Fibroblast of peridontal ligament (primary cell): Measurements from ENCODE around the gene PSEN1.

Source experiments
- DNase-seq: peaks from one replicate; pipeline ENCODE4 v3.0.0-alpha.2; 2010; ENCODE audit errors: extremely low read depth

Gene PSEN1

DNA sequence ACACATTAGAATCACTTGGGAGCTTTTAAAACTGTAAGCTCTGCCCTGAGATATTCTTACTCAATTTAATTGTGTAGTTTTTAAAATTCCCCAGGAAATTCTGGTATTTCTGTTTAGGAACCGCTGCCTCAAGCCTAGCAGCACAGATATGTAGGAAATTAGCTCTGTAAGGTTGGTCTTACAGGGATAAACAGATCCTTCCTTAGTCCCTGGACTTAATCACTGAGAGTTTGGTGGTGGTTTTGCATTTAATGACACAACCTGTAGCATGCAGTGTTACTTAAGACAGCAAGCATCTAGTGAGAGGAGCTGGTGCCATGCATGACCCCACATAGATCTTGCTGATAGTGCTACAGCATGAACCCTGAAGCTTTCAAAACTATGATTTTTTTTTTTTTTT, 81.1 kb downstream of the PSEN1 start:
- DNase-seq, result no peak

DNA sequence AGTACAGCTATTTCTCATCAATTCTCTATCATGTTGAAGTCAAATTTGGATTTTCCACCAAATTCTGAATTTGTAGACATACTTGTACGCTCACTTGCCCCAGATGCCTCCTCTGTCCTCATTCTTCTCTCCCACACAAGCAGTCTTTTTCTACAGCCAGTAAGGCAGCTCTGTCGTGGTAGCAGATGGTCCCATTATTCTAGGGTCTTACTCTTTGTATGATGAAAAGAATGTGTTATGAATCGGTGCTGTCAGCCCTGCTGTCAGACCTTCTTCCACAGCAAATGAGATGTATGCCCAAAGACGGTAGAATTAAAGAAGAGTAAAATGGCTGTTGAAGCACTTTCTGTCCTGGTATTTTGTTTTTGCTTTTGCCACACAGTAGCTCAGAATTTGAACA, 83.8 kb downstream of the PSEN1 start:
- no peak for DNase-seq

DNA sequence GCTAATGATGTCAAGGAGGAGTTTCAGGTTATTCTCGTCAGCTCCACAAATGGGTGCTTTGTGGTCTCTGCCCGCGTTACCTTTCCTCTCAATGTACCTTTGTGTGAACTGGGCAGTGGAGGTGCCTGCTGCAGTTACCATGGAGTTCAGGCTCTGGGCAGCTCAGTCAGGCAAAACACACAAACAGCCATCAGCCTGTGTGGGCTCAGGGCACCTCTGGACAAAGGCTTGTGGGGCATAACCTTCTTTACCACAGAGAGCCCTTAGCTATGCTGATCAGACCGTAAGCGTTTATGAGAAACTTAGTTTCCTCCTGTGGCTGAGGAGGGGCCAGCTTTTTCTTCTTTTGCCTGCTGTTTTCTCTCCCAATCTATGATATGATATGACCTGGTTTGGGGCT, 84.3 kb downstream of the PSEN1 start:
- no peak for DNase-seq

DNA sequence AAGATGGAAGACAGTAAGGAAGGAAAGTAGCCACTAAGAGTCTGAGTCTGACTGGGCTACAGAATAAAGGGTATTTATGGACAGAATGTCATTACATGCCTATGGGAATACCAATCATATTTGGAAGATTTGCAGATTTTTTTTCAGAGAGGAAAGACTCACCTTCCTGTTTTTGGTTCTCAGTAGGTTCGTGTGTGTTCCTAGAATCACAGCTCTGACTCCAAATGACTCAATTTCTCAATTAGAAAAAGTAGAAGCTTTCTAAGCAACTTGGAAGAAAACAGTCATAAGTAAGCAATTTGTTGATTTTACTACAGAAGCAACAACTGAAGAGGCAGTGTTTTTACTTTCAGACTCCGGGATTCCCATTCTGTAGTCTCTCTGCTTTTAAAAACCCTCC, 85.6 kb downstream of the PSEN1 start:
- DNase-seq, result no peak

DNA sequence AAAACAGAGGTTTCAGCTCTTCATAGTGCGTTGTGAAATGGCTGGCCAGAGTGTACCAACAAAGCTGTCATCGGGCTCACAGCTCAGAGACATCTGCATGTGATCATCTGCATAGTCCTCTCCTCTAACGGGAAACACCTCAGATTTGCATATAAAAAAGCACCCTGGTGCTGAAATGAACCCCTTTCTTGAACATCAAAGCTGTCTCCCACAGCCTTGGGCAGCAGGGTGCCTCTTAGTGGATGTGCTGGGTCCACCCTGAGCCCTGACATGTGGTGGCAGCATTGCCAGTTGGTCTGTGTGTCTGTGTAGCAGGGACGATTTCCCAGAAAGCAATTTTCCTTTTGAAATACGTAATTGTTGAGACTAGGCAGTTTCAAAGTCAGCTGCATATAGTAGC, 86.7 kb downstream of the PSEN1 start:
- peak; percentile 44 for DNase-seq

DNA sequence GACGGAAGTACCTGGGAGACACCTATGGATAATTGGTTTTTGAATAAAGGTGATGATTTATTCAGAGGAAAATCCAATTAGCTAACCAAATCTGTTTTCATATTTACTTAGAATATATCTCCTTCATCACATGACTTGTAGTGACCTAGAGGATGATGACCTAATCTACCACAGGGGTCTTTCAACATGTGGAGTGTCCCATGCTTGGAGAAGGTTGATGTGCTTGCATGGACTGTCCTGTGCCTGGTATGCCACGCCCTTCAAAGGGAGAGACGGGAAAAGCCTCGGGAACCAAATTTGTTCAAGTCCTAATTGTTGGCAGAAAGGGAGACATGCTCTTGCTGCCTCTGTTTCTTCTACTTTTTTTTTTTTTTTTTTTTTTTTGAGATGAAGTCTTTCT, 89.2 kb downstream of the PSEN1 start:
- no peak for DNase-seq

DNA sequence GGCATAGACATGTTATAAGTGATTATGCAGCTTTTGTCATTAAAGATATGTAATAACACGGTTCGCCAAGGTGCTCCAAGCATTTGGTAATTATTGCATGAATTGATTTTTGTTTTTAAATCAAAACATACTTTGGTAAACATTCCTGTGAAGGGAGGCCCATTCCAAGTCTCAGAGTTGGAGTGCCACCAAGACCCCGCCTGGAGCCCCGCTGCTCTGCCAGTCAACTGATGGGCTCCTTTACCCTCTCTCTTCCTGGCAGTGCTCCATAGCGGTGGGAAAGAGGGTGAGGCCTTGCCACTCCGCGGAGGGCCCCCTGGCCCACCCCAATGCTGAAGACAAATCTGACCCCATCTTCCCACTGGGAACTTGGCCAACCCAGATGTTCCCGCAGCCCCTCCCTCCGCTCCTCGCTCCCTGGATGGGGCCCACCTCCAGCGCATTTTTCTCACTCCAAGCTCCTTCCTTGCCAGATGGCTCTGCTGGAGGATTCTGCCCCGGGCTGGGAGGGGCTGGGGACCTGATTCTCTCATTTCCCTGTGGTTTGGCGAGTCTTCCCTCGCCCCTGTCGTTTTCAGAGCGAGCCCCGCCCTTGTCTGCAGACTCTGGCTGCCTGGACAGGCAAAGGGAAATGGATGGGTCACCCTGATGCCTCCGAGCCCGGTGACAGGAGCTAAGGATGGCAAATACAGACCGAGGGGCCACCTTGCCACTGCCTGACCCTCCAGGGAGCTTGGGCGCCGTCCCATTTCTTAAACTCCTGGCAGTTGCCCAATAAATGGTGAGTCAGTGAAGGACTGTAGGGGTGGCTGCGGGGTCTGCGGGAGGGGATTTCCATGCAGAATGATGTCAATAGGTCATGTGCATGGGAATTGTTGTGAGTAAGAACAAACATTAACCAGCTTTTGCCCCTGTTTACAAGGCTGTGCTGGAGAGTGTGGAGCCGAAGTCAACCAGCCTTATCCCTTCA, 91.8 kb downstream of the PSEN1 start:
- peak; percentile 80 for DNase-seq

DNA sequence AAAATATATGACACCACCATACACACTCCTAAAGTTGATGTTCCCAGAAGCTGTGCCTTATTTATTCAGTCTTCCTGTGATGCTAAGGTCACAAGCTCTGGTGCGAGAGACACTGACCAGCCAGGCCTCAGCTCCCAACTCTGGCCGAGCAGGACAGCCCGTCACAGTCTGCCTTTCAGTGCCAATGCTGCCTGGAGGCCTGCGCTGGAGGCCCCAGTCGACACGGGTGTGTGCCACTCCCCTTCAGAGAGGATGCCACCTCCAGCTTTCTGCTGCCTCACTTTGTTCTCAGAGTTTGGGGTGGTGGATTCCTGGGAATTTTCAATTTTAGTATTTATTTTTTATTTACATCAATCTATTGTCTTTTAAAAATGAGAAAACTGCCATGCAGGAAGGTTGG, 93.7 kb downstream of the PSEN1 start:
- no peak for DNase-seq

DNA sequence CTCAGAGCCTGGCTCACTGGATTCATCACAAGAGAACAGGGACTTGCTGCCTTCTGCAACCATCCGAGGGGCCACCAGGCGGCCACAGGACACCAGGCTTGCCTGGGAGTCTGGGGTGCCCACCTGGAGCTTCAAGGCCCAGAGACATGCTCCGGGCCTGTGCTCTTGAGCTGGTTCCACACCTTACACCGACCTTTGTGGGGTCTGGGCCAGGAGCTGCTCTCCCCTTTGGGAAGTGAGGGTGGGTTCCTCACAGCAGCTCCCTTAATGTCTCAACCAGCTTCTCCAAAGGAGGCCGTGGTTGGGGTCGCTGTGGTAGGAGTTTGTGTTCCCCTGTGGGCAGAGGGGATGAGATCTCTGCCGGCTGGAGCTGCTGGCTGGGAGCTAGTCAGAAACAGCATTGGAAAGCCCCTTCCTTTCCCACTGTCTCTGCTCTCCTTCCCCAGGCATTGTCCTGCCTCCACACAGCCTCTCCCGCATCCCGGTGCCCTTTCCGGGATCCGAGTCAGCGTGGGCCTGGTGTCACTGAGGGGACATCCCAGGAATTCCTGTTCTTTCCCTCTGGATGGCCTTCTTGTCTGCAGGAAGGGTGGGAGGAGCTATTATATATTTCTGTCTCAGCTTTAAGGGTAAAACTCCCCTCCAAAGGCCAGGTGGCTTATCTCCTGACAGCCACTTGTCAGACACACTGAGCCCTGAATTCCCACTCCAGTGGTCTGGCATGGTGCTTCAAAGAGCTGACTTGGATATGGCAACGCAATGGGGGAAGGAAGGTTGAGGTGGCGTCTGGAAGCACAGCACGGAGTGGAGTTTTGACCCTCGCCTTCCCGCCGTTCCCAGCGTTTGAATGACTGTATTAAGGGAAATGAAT, 95.9 kb downstream of the PSEN1 start:
- DNase-seq, result no peak

DNA sequence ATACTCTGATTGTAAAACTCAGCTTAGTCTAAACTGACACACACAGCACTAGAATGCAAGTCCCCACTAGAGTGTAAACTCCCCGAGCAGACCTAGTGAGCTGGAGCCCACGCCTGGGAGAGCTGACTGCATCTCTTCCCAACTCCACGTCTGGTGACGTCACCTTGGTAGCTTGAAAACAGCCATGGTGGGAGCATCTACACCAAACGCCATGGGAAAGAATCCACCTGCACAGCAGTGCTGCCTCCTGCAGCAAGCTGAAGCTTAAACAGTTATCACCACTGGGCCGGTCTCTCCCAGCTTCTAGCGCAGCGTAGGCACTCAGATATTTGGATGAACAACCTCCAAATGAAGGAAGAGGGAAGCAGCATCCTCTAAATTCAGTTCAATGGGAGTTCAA, 96.7 kb downstream of the PSEN1 start:
- no peak for DNase-seq

DNA sequence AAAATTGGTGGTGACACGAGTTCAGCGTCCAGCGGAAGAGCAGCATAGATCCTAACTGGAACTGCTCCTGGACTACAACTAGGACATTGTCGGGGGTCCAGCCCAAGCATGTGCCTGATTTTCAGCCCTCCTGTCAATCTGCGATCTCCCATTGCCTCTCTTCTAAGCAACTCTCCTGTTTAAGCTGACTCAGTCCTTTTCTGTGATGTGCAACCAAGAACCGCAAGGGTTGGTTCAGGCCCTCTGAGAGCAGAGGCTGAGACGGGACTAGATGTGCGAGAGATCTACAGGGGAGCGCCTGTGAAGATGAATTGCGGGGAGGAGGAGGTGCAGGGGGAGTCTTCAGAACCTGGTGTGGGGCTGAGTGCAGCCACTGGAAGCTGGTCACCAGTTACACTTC, 97.3 kb downstream of the PSEN1 start:
- DNase-seq, result no peak

DNA sequence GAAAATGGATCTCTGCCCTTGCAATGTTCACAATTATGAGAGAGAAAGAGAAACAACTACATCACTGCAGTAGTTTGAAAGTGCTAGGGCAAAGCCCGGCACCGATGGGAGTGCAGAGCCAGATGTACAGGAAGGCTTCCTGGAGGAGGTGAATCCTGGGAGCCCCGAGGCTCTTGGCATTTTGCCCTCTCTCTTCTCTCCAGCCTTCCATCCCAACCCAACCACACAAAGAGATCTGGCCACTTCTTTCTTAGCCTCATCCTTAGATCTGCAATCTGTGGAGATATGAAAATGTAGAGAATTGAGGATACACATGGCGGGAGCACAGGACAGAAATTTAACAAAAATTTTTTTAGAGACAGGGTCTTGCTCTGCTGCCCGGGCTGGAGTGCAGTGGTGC, 97.7 kb downstream of the PSEN1 start:
- DNase-seq, result no peak

DNA sequence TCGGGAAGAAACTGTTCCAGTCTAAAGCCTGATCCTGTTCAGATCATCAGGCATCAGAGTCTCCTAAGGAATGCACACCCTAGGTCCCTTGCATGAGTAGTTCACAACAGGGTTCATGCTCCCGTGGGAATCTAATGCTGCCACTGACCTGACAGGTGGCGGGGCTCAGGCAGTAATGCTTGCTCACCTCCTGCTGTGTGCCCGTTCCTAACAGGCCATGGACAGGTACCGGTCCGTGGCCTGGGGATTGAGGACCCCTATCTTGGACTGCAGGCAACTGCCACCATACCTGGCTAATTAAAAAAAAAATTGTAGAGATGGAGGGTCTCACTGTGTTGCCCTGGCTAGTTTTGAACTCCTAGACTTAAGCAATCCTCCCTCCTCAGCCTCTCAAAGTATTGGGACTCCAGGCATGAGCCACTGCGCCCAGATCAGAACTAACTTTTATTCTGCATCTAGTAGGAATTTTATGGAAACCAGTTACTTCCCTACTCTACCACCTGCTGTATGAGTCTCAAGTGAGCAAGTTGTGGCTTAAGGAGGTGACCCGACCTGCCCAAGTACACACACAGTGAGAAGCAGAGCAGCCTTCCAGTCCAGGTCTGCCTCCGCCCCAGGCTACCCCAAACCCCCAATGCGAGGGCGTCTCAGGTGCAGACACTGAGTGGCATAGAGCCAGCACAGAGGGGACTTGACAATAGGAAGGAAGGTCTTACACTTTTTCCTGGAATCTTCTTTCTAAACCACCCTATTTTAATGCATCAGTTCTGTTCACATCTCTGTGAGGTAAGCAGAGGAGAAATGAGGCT, 98.5 kb downstream of the PSEN1 start:
- DNase-seq, result no peak

DNA sequence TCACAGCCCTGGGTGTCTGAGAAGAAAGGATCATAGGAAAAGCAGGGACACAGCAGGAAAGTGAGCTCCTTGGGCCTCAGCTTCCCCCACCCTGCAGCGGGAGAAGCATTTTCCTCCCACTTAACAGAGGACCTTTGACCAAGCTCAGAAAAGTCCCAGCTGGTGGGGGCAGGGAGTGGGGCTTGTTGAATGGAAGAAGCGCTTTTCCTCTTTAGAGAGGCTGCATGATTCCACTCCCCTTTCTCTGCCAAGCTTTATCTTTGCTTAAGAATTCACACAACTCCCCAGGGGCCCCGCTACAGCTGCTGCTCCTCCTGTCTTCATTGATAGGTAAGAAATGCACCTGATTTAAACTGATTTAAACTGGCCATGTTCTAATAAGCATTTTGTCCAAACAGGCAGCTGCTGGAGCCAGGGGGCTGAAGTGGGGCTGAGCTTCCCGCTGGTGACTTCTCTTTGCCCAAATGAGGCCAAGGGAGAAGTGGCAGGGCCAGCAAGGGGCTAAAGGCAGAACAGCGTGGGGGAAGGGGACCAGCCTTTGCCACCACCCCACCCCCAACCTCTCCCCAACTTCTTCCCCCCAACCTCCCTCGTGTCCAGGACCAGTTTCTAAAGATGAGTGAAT, 99.3 kb downstream of the PSEN1 start:
- peak; percentile 10 for DNase-seq

DNA sequence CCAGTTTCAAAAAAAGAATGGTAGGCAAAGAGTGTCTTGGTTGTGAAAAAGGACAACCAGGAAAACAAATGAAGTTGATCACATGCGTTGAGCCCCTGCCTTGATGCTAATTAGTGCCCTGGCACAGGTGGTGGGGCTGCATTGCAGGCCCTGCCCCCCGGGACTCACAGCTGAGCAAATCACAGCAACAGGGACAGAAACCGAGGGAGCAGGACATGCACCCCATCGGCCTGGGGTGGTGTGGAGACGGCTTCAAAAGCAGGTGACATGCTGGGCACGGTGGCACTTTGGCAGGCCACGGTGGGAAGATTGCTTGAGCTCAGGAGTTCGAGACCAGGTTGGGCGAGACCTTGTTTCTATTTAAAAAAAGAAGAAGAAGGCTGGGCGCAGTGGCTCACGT, 99.8 kb downstream of the PSEN1 start:
- DNase-seq, result no peak

DNA sequence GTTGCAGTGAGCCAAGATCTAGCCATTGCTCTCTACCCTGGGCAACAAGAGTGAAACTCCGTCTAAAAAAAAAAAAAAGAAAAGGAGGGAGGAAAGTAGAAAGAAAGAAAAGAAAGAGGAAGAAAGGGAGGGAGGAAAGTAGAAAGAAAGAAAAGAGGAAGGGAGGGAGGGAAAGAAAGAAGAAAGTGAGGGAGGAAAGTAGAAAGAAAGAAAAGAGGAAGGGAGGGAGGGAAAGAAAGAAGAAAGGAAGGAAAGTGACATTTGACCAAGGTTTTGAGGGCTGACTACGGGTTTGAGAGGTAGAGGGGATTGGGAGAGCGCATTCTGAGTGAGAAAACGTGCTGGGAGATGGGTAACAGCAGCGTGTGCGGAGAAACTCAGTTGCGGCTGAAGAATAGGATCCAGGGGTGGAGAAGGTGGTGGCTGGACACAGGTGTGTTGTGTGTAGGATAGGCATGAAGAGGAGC, 100.5 kb downstream of the PSEN1 start:
- no peak for DNase-seq

DNA sequence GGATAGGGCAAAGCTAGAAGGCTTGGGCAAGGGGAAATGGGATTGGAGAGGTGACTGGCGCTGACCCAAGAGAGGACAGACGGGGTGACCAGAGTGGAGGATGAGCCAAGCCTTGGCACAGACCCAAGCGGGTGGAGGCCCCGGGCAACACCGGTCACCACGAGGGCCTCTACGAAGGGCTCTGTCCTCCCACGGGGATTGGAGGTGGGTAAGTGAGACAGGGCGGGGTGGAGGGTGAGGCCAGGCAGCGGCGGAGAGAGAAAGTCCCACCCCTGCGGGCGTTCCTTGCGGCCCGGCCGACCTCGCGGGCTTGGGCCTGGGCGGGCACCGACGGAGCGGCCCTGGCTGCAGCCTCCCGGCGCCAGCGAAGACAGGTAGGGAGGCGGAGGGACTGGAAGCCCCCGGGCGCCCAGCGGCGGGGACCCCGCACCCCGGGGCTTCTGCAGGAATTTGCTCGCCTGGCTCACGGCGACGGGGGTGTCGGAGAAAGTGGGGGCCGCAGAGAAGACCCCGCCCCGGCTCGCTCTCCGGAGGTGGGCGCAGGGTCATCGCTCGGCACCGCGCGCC, 101.0 kb downstream of the PSEN1 start, which contains the start of gene PAPLN:
Gene PAPLN, plus strand, starts transcription at position 288 of the 567 bp plus-strand sequence. CDS start 2,273 bp downstream, outside the sequence.
- no peak for DNase-seq

DNA sequence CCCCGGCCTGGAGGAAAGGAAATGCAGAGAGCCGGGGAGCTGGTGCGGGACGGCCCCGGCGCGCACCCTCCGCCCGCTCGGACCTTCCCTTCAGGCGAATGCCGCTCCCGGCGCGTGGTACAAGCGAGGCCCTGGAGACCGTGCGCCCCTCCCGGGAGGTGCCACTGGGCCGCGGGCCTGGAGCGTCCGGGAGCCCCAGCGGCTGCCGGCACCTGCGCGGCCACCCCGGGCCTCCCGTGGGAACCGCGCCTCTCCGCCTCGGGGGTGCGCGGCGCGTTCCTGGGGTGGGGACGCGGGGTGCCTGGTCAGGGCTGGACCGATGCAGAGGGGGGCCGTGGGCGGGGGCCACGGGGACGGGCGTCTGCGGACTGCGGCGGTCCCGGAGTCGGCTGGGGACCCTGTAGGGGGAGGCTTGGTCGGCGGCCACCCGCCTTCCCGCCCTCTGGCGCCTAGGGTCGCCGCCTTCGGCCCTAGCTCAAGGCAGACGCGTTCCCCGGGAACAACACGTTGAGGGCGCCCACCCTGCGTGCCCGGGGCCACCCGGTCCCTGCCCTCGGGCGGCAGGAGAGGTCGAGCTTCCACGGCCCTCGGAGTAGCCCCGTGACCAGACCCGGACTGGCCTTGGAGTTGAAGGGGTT, 101.6 kb downstream of the PSEN1 start:
- no peak for DNase-seq

DNA sequence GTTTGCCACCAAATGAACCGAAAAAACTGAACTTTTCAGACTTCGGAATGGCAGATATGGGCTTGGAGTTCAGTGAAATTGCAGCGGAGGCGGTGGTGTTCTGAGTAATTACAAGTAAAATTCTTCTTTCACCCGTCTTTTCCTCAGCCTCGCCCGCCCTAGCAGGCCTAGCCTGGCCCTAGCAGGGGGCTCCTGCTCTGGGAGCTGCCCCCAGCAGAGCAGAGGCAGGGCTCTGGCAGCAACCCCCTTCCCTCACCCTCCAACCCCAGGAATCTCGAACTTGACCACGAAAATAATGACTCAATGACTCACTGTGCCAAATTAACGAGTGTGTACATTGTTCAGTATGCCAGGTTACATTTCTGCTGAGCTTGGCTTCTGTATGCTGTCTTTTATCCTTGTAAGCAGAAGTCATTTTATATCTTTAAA, 102.1 kb downstream of the PSEN1 start:
- peak; percentile 79 for DNase-seq

DNA sequence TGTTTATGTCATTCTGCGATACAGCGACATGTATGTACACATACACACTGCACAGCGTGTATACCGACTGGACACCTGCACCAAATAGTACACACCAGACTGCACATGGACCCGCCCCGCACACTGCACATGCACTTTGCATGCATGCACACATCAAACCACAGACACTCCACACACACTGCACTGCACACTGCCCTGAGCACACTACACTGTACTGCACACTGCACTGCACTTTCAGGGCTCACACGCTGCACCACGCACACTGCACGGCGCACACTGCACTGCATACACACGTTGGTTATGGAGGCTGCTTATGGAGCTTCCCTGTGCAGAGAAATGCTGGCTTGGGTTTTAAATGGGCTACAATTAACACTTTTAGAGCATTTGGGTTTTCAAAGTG, 102.6 kb downstream of the PSEN1 start:
- no peak for DNase-seq
